GM19468 (cell line): Measurements from ENCODE around the gene BABAM2.
"Not testable (repeated sequence)": the region's sequence is repeated elsewhere in the genome, so short reads cannot be mapped to it uniquely, and the experiment has no call there.

Source experiments
- ATAC-seq: cut with Tn5 transposase; IDR thresholded peaks from one replicate; pipeline ENCODE4 v1.9.1; 2021; ENCODE audit warnings: mild to moderate bottlenecking, moderate library complexity, moderate number of reproducible peaks; ENCODE audit not compliant: unreplicated experiment; ENCODE audit errors: extremely low read depth

The BABAM2 gene

DNA sequence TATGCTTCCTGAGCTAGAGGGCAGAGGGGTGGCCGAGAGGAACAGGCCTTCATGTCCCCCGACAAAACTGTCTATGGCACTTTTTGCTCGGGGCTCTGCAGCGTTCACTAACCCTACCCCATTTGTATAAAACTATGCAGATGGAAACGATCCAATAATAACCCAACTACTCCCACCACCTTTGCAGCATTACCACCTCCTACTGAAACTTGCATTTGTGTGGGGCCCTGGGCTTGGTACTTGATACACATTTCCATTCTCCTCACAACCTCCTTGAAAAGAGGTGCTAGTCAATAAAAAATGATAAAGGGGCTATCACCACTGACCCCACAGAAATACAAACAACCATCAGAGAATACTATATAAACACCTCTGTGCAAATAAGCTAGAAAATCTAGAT lies 438.7 kb downstream of the BABAM2 start:
- no peak for ATAC-seq

DNA sequence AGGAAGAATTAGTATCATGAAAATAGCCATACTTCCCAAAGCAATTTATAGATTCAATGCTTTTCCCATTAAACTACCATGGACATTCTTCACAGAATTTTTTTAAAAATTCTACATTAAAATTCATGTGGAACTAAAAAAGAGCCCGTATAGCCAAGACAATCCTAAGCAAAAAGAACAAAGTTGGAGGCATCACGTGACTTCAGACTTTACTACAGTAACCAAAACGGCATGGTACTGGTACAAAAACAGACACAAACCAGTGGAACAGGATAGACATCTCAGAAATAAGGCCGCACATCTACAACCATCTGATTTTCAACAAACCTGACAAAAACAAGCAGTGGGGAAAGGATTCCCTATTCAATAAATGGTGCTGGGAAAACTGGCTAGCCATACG lies 440.2 kb downstream of the BABAM2 start:
- not testable (repeated sequence) for ATAC-seq

DNA sequence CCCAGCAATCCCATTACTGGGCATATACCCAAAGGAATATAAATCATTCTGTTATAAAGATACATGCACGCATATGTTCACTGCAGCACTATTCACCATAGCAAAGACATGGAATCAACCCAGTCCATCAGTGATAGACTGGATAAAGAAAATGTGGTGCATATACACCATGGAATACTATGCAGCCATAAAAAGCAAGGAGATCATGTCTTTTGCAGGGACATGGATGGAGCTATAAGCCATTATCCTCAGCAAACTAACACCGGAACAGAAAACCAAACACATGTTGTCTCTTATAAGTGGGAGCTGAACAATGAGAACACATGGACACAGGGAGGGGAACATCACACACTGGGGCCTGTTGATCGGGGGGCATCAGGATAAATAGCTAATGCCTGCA lies 441.3 kb downstream of the BABAM2 start:
- not testable (repeated sequence) for ATAC-seq

DNA sequence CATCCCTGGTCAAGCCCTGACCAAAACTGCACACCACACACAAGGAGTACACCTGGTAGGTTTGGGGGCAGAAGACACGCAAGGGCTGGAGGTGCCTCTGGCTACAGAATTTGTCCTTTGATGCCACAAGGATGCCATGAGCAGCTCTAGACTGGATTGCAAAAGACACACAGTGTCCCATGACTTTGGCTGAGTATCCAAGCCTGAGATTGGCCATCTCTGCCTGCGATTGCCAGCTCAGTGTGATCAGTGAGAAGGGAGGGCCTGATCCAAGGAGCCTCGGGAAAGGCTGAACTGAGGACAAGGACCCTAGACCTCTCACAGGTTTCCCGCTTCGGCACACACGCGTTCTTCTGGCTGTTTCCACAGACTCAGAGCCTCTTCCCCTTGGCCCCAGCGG lies 442.2 kb downstream of the BABAM2 start:
- no peak for ATAC-seq

DNA sequence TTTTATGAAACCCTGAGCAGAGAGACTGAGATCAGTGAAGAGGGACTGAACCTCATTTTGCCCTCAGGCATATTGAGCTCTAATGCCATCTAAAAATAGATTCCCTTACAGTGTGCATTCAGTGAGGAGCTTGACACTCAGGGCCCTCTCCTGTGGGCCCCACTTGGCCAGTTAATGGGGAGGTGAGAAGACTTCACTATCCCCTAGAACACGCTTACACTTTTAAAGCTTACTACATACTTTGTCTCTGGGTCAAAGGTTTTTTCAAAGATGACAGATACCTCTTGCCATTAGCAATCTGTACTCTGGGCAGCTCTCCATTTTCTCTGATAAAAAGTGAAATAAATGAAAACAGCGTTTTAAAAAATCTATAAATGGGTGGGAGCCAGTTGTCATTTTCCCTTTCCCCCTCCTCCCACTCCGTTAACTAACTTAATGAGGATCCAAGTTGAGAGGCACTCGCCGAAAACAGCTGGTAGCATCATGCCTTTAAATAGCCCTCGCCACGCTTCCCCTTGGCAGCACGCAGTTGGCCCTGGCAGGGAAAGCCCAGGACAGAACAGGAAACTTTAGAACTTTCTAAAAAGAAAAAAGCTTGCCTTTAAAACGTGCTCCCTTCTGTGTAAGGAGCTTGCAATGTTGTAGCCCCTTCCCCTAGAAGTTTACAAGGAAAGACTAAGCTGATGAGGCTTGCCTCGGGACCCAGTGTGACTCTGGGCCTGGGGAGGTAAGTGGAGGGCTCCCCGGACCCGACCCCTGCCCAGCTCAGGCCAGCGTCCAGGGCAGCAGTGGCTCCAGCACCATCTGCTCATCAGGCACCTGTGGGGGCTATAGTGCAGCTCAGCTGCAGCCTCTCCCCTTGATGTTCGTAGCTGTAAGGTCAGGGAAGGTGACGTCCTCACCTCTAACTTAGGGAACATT lies 443.3 kb downstream of the BABAM2 start:
- ATAC-seq, result no peak

DNA sequence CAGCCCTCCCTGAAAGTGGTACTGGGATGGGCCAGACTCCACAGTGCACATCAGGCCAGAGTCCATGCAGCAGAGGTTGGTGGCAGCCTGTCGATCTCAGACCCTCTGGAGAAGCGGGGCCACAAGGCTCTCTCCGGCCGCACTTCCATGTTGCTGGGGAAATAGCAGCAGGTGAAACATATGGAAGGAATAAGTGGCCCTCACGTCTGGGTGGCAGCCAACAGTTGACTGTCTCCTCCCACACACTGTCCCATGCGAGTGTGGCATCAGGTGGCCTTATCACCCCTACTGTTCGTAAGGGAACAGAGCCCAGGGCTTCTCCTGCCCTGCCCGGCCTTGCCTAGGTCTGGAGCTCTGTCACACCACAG lies 444.0 kb downstream of the BABAM2 start:
- ATAC-seq, result no peak

DNA sequence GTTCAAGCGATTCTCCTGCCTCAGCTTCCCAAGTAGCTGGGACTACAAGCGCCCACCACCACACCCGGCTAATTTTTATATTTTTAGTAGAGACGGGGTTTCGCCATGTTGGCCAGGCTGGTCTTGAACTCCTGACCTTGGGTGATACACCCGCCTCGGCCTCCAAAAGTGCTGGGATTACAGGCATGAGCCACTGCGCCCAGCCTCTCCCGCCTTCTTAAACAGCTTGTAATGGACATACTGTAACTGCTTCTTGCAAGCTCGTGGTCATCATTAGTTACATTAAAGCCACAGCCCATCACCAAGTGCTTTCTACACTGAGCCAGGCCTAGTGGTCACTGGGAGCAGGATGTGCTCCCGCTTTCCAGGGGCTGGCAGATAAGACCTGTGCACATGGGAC lies 444.7 kb downstream of the BABAM2 start:
- not testable (repeated sequence) for ATAC-seq

DNA sequence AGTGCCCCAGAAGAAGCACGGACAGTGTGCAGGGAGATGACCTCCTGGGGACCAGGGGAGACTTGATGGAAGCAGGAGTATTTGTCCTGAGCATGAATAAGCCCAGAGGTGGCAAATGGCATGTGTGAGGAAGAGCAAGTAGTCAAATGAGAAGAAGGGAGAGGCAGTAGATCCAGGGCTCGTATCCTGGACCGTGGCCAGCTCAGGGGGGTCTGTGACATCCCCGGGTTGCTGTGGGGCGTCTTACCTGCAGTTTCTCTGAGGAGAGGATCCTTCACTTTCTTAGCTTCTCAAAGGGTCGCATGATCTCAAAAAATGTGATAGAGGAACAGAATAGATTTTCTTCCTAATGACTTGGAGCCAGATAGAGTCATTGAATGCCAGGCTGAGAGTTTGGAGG lies 445.1 kb downstream of the BABAM2 start:
- ATAC-seq, result no peak

DNA sequence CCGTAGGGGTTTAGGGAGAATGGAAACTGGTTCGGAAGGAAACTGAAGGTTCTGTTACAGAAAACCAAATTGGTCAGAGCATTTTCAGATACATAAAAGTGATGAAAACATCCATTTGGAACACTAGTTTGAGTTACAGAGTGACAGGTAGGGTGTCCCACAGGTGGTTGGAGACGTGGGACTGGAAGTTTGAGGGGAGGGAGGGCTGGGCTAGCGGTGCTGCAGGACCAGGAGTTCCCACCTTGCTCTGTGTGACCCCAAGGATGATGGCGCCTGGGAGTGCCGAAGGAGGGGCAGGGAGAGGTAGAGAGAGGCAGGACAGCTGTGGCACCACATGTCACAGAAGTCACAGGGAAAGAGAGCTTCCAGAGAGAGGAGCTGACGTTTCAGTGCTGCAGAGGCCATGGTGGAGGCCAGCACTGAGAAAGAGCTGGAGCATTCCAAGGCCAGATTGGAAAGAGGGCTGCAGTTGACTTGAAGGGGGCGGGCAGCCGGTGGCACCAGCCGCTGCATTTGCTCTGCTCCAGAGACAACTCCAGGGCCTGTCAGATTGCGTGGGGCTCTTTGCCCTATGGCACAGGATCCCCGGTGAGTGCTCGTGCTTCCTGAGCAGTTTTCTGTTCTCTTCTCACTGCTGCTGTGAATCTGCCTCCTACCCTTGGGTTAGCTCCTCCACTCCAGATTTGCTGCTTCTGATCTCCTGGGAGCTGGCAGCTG lies 445.9 kb downstream of the BABAM2 start:
- no peak for ATAC-seq

DNA sequence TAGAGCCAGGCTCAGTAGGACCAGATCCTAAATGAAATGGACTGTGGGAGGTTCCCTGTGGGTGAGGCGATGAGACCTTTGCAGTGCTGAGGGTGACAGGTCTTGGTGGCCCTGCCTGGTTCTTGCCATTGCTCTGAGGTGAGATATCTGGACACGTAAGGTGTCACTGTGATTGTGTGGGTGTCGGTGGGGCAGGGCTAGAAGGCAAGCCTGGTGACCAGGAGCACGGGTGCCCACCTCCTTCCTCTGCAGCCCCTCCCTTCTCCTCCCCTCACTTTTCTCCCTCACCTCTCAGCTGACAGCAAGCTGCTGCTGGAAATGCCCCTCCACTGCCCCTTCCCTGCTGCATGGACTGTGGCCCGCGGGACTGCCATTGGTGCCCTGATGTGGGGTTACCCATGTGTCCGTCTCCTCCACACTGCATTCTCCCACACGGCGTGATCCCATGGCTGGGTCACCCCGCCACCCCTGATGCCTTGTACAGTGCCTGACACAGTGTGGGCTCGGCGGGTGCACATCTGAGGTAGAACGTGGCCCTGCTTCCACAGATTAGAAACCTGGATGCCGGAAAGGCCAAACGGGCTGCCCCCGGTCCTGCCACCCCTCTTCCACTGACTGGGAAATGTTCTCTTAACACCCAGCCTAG lies 446.6 kb downstream of the BABAM2 start:
- no peak for ATAC-seq

DNA sequence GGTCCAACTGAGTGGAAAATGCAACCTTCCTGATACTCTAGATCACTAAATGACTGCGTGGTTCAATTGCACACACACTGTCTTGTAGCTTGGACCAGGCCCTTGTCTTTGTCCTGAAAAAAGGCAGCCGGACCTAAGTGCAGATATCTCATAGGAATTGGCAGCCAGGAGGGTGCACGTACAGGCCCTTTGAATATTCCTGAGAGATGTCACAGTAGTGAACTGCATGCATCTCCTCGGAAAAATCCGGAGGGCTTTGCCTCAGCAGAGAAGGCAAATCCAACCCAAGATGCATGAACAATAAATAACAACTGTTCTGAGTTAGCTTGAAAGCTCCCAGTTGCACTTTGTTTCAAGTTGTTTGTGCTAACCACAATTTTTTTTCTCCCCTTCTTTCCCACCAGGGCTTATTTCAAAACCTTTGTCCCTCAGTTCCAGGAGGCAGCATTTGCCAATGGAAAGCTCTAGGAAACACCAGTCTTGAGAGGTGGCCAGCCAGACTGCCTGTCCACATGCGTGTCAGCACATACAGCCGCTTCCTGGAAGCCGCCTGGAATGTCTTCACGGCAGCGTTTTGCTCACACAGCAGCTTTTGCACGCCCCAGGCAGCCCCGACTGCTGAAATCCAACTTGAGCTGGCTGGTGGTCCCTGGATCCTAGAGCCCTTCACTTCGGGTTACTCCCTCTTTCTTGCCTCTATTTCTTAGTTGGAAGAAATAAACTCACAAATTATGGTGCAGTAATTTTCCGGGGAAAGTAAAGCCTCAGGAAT lies 447.7 kb downstream of the BABAM2 start:
- ATAC-seq, result no peak

DNA sequence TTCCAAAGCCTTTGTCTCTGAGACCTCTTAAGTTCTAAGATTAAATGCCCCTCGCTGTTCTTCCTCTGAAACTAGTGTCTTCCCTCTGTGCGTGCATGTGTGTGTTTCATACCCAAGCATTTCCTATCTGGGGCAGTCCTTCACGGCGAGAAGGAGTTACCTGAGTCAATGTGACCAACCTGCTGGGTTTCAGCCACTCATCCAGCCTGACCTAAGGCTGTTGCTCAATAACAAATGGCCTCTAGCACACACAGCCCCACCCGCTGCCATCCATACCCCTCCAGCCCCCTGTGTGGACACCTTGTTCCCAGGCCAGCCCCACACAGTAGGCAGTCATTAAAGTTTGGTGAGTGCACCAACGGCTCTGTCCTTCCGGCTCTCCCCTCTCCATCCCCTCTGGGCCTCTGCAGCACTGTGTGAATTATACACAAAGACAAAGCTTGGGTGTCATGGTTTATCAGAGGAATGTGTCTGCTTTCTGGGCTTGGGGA lies 448.3 kb downstream of the BABAM2 start:
- ATAC-seq, result no peak

DNA sequence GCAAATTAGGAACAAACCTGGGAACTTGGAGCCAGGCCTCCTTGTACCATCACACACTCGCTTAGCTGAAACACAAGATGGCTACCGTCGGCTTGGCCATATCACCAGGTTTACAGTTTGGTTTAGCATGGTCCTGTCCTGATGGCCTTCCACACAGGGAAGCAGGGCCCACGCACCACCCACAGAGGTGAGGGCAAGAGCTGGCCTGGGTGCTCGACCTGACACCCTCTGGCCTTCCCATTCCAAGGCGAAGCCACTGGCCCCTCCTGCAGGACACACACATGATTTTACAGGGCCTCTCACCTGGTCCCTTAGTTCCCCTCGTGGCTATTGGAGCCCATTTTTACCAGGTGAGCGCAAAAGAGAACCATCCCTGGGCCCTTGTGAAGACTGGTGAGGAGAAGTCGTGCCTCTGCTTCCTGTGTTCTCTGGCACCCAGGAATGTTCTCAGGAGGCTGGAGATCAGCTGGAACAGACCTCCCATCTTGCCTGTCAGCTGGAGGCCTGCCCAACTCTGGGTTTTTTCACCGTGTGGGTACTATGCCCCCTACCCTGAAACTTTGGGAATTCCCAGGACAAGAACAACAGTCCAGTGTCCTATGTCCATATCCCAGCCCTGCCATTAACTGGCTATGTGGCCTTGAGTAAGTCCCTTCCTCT lies 449.1 kb downstream of the BABAM2 start:
- ATAC-seq, result no peak

DNA sequence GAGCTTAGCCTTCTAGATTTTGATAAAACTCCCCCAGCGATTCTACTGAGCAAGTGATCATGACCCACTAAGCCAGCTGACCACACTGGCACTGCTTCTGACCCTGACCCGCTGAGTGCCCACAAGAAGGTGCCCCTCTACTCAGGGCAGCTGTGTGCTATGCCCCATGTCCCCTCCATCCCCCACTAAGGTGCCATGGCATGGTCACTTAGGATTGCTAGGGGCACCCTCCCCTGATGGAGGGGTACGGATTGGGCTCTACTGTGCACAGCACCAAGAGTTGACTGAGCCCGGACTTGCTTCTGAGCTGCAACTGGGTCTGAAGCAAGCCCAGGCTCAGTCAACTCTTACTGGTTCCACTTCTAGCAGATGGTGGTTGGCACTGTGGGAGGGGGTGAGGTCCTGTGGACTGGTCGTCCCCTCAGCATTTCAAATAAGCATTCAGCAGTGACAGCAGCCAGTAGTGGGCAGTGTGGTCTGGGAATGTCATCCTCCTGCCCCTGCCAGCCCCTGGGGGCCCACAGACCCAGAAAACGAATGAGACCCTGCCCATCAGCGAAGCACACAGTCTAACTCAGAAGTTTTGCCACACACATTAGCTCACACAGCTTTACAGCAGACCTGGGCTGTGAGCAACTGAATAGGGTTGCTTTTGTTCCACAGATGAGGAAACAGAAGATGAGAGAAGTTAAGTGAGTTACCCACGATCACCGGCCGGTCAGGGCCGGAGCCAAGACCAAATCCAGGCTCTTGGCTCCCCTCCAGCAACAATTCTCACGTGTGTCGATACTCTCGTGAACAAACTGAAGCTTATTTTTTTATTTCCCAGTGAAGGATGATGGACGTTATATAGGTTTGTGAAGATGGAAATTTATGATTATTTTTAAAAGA lies 450.0 kb downstream of the BABAM2 start:
- ATAC-seq, result no peak

DNA sequence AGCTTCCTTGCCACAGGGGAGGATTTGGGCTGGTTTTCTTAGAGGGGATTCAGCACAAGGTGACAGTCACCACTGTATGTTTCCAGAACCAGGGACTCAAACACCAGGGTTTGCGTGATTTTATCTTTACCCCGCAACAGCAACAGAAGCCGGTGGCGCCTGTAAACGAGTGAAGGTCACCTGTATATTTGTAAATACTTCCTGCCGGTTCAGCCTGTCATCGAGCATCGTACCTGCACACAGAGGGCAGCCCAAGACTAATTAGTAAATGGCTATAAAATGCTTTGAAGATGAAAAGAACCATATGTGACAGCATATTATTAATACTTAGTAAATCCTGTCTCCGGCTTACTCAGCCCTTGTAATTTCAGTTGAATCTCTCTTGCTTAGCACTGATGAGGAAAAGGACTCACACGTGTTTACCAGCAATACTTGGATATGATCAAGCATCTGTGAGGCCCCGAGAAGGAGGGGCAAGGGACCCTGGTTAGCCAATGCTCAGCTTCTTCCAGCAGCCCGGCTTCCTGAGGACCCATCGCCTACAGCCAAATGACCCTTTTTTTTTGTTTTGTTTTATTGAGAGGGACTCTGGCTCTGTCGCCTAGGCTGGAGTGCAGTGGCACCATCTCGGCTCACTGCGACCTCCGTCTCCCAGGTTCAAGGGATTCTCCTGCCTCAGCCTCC lies 450.8 kb downstream of the BABAM2 start:
- ATAC-seq, result no peak

DNA sequence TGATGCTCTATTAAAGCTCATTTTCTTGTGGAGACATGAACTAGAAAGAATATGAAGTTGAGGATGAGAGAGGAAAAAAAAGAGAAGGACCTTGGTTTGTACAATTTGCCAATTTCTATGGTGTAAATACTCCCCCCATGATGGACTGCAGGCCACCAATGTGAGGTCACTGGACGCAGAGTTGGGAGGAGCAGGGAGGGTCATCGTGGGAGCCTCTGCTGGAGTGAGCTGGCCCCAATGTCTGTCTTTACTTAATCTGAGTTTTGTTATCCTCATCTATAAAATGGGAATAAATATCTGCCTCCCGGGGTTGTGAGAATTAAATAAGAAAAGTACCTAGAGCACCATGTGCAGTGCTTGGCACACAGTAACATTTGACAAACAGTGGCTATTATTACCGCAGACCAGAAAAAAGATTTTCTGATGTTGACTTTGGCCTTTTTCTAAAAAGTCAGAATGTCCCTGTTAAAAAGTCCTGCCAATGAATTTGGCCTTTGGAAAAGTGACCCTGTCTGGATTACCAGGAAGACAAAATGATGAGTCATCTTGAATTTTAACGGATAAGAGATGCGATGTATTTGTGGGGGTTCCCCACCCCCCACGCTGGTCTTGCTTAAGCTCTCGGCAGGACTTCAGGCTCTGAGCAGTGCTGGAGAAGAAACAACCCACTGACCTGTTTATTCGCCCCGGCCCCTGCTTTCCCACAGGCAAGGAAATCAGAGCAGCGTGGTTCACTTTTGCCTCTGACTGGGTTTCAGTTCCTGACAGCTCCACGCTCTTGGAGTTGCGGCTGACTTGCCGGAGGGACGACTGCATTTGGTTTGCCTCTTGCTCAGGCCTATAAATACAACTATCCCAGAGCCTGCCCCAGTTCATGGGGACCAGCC lies 451.8 kb downstream of the BABAM2 start:
- ATAC-seq, result no peak
